H9 (cell line): ENCODE measurements around the gene PCGF3. TPM values are rescaled to one million over a fixed set of nuclear protein-coding genes. Genes with fewer than 3 reads are reported as not detected.

Source experiments
- DNase-seq: peaks from one replicate; pipeline ENCODE4 v3.0.0-alpha.2; 2017
- H2AFZ ChIP-seq: one replicate; pipeline ENCODE4 v1.6.1; 2013; ENCODE audit warnings: mild to moderate bottlenecking, low read length, control low read depth, moderate library complexity
- H2AK5ac ChIP-seq: 2 replicates; pipeline ENCODE4 v1.6.1; 2013; ENCODE audit warnings: low read length, control low read depth, mixed read lengths; ENCODE audit not compliant: insufficient read length
- H2BK120ac ChIP-seq: one replicate; pipeline ENCODE4 v1.6.1; 2013; ENCODE audit warnings: low read depth, mild to moderate bottlenecking, low read length, control low read depth, inconsistent platforms; ENCODE audit not compliant: poor library complexity, severe bottlenecking
- H2BK12ac ChIP-seq: 2 replicates; pipeline ENCODE4 v1.6.1; 2013; ENCODE audit warnings: low read length, control low read depth, mixed read lengths, low read depth; ENCODE audit not compliant: insufficient read length
- H2BK15ac ChIP-seq: 2 replicates; pipeline ENCODE4 v1.6.1; 2013; ENCODE audit warnings: low read depth, low read length, control low read depth
- H2BK20ac ChIP-seq: one replicate; pipeline ENCODE4 v1.6.1; 2013; ENCODE audit warnings: low read depth, mild to moderate bottlenecking, low read length, control low read depth, inconsistent platforms; ENCODE audit not compliant: poor library complexity, severe bottlenecking
- H2BK5ac ChIP-seq: 2 replicates; pipeline ENCODE4 v1.6.1; 2013; ENCODE audit warnings: low read length, control low read depth, mixed read lengths; ENCODE audit not compliant: insufficient read length
- H3K14ac ChIP-seq: 2 replicates; pipeline ENCODE4 v1.6.1; 2013; ENCODE audit warnings: low read length, control low read depth; ENCODE audit not compliant: insufficient read depth
- H3K18ac ChIP-seq: 2 replicates; pipeline ENCODE4 v1.6.1; 2013; ENCODE audit warnings: low read depth, mild to moderate bottlenecking, mixed read lengths, low read length, control low read depth; ENCODE audit not compliant: insufficient read length
- H3K23ac ChIP-seq: 2 replicates; pipeline ENCODE4 v1.6.1; 2013; ENCODE audit warnings: low read length, control low read depth, mixed read lengths, low read depth; ENCODE audit not compliant: insufficient read length
- H3K23me2 ChIP-seq: 2 replicates; pipeline ENCODE4 v1.6.1; 2013; ENCODE audit warnings: low read depth, mild to moderate bottlenecking, mixed read lengths, low read length, control low read depth; ENCODE audit not compliant: insufficient read length, poor library complexity, severe bottlenecking
- H3K27ac ChIP-seq: 2 replicates; pipeline ENCODE4 v1.5.1; 2013; ENCODE audit warnings: low read length, control low read depth, mixed read lengths, low read depth; ENCODE audit not compliant: insufficient read length
- H3K27me3 ChIP-seq: 2 replicates; pipeline ENCODE4 v1.6.1; 2013; ENCODE audit warnings: low read length, control low read depth, inconsistent platforms; ENCODE audit not compliant: insufficient read depth
- H3K4ac ChIP-seq: 2 replicates; pipeline ENCODE4 v1.6.1; 2013; ENCODE audit warnings: low read depth, mild to moderate bottlenecking, control low read depth, inconsistent platforms, low read length, moderate library complexity
- H3K4me1 ChIP-seq: 2 replicates; pipeline ENCODE4 v1.6.1; 2013; ENCODE audit warnings: low read length, control low read depth, inconsistent platforms; ENCODE audit not compliant: insufficient read depth
- H3K4me2 ChIP-seq: 2 replicates; pipeline ENCODE4 v1.6.1; 2013; ENCODE audit warnings: low read length, control low read depth, mixed read lengths; ENCODE audit not compliant: insufficient read length, insufficient read depth
- H3K56ac ChIP-seq: 2 replicates; pipeline ENCODE4 v1.6.1; 2013; ENCODE audit warnings: low read depth, mild to moderate bottlenecking, mixed read lengths, low read length, control low read depth; ENCODE audit not compliant: insufficient read length
- H3K79me1 ChIP-seq: 2 replicates; pipeline ENCODE4 v1.6.1; 2013; ENCODE audit warnings: low read depth, mild to moderate bottlenecking, moderate library complexity, low read length, control low read depth, inconsistent platforms; ENCODE audit not compliant: insufficient read depth, poor library complexity, severe bottlenecking
- H3K79me2 ChIP-seq: 2 replicates; pipeline ENCODE4 v1.6.1; 2013; ENCODE audit warnings: low read length, control low read depth, inconsistent platforms; ENCODE audit not compliant: insufficient read depth
- H3K9ac ChIP-seq: 2 replicates; pipeline ENCODE4 v1.6.1; 2013; ENCODE audit warnings: low read length, control low read depth, mixed read lengths; ENCODE audit not compliant: insufficient read length; ENCODE audit errors: extremely low read depth
- H3K9me3 ChIP-seq: one replicate; pipeline ENCODE4 v1.6.1; 2013; ENCODE audit warnings: low read depth, low read length, inconsistent platforms; ENCODE audit not compliant: control insufficient read depth
- H3T11ph ChIP-seq: one replicate; pipeline ENCODE4 v1.6.1; 2013; ENCODE audit warnings: mild to moderate bottlenecking, low read length, control low read depth, inconsistent platforms
- H4K20me1 ChIP-seq: one replicate; pipeline ENCODE4 v1.6.1; 2013; ENCODE audit not compliant: control insufficient read depth, insufficient read length, insufficient read depth
- H4K5ac ChIP-seq: 2 replicates; pipeline ENCODE4 v1.6.1; 2013; ENCODE audit warnings: low read depth, mild to moderate bottlenecking, mixed read lengths, low read length, control low read depth; ENCODE audit not compliant: insufficient read length
- H4K8ac ChIP-seq: replicated peaks from 2 replicates; pipeline ENCODE4 v1.6.1; 2013; ENCODE audit warnings: low read length, control low read depth, mixed read lengths, low read depth; ENCODE audit not compliant: insufficient read length
- H4K91ac ChIP-seq: 2 replicates; pipeline ENCODE4 v1.6.1; 2013; ENCODE audit warnings: low read depth, mild to moderate bottlenecking, moderate library complexity, mixed read lengths, low read length, control low read depth; ENCODE audit not compliant: insufficient read length
- H3K27ac Mint-ChIP-seq, 3 experiments: 2 replicates in 2 of 3; 3 replicates in 1 of 3; pipeline ENCODE4 v1.8.0; 2020 to 2021; ENCODE audit warnings: mixed read lengths in 3 of 3, mild to moderate bottlenecking in 1 of 3, moderate library complexity in 1 of 3
- H3K27me3 Mint-ChIP-seq: 2 replicates; pipeline ENCODE4 v1.8.0; 2021; ENCODE audit warnings: low read depth, mild to moderate bottlenecking, moderate library complexity, mixed read lengths
- H3K36me3 Mint-ChIP-seq, 3 experiments: 2 replicates in 2 of 3; 3 replicates in 1 of 3; pipeline ENCODE4 v1.8.0; 2020 to 2021; ENCODE audit warnings: low read depth in 3 of 3, mixed read lengths in 3 of 3; ENCODE audit not compliant: insufficient read depth in 1 of 3
- H3K4me1 Mint-ChIP-seq, 2 experiments: 2 replicates each; pipeline ENCODE4 v1.8.0; 2020; ENCODE audit warnings: mixed read lengths in 2 of 2
- H3K4me3 Mint-ChIP-seq, 2 experiments: 2 replicates in 1 of 2; 3 replicates in 1 of 2; pipeline ENCODE4 v1.8.0; 2020 to 2021; ENCODE audit warnings: mild to moderate bottlenecking in 2 of 2, mixed read lengths in 2 of 2, moderate library complexity in 1 of 2
- H3K9me3 Mint-ChIP-seq, 2 experiments: 2 replicates in 1 of 2; 3 replicates in 1 of 2; pipeline ENCODE4 v1.8.0; 2020; ENCODE audit warnings: mild to moderate bottlenecking in 2 of 2, mixed read lengths in 2 of 2, moderate library complexity in 1 of 2
- CTCF ChIP-seq: fragments of 200-600 bp; sonication (generic); conservative IDR thresholded peaks from 3 replicates; pipeline ENCODE4 v1.8.0; 2021; ENCODE audit warnings: antibody characterized with exemption, mild to moderate bottlenecking
- WGBS: extraction: QIAGEN DNeasy Blood & Tissue Kit; methylation state at CpG from one replicate; pipeline ENCODE4 v1.1.7; 2013; ENCODE audit warnings: missing lambda C conversion rate, low lambda C conversion rate, mixed read lengths; ENCODE audit not compliant: insufficient read length; ENCODE audit errors: extremely low coverage; 5-methylcytosine and 5-hydroxymethylcytosine counted together
- total RNA-seq: library from RNA; stranded (reverse); gene quantifications from 2 replicates; pipeline ENCODE4 v1.2.1, GENCODE V29; 2021

The PCGF3 gene
- total RNA-seq, 1 experiment from 2014 or later, result 43.1 TPM

- Histone ChIP-seq H3K27me3 (no peaks in the 10 kb centered on the region), H3K14ac (no peak overlapping the region), H2BK15ac (no peak overlapping the region), H3K79me2 (peaks cover 42% of the 10 kb centered on the region; the same call in 1 of the 2 replicates), H3K9ac (no peak overlapping the region), H3K23ac (no peak overlapping the region), H2BK120ac (no peak overlapping the region), H4K91ac (no peak overlapping the region), H3K4me2 (no peak overlapping the region), H2BK12ac (no peak overlapping the region), H3K4me1 (no peaks in the 10 kb centered on the region), H3K56ac (no peak overlapping the region), H3K27ac (no peak overlapping the region), H3T11ph (no peak overlapping the region), H2AK5ac (no peak overlapping the region), H2AFZ (no peak overlapping the region), H2BK20ac (no peak overlapping the region), H2BK5ac (no peak overlapping the region), H4K20me1 (peaks cover 4% of the 10 kb centered on the region), H4K8ac (no peak overlapping the region), H4K5ac (no peak overlapping the region), H3K23me2 (no peaks in the 10 kb centered on the region), H3K79me1 (peaks cover 20% of the 10 kb centered on the region), H3K18ac (no peak overlapping the region), H3K9me3 (no peaks in the 10 kb centered on the region), H3K4ac (no peak overlapping the region)
- DNase-seq, result no peak
- TF ChIP-seq CTCF, result no peak
- WGBS, result no CpG with 5 or more reads among the region's 3 CpGs
- peaks cover 28 to 33% (median 28%) of the 10 kb centered on the region in 3 experiments for H3K36me3 Mint-ChIP-seq
- no peak overlapping the region for H3K27ac Mint-ChIP-seq
- H3K9me3 Mint-ChIP-seq, result peaks cover 0 to 4% of the 10 kb centered on the region in 2 experiments; a peak in 2 of 5 replicates
- H3K4me3 Mint-ChIP-seq, result no peak overlapping the region
- peaks cover 3 to 5% of the 10 kb centered on the region in 2 experiments; a peak in 3 of 4 replicates for H3K4me1 Mint-ChIP-seq
- H3K27me3 Mint-ChIP-seq, result no peaks in the 10 kb centered on the region
These were observed 6.5 kb downstream of the PCGF3 start for GRCh38 chr4:712093-712492.
